B cell (primary cell): Measurements from ENCODE around the gene WDR53. TPM values are rescaled to one million over a fixed set of nuclear protein-coding genes. Genes with fewer than 3 reads are reported as not detected.

Experiments
- ATAC-seq: fragments of 200-7000 bp; cut with Tn5 transposase; one replicate; pipeline ENCODE4 v1.10.0; 2021; ENCODE audit warnings: low read depth, mild to moderate bottlenecking, moderate number of reproducible peaks, moderate library complexity
- CTCF ChIA-PET: fragments of 350-600 bp; sonication (Branson Sonifier 250); formaldehyde crosslinking; loops from one replicate; lab custom pipeline; 2021; ENCODE audit warnings: antibody characterized with exemption, inconsistent platforms; lab: Charles Lee
- POLR2A ChIA-PET: fragments of 350-600 bp; sonication (Branson Sonifier 250); formaldehyde crosslinking; loops from one replicate; lab custom pipeline; 2021; ENCODE audit warnings: antibody characterized with exemption; lab: Charles Lee
- DNase-seq: peaks from one replicate; pipeline ENCODE4 v3.0.0; 2013
- H2AFZ ChIP-seq: 2 replicates; pipeline ENCODE4 v1.6.1; 2012; ENCODE audit warnings: mild to moderate bottlenecking, low read depth, low read length; ENCODE audit not compliant: insufficient read depth, poor library complexity, severe bottlenecking
- H3K27ac ChIP-seq, 2 donors: 1 replicate in 1 of 2; 2 replicates in 1 of 2; pipeline ENCODE4 v1.5.1; 2012 to 2013; ENCODE audit warnings: low read length in 2 of 2, mild to moderate bottlenecking in 2 of 2, moderate library complexity in 1 of 2
- H3K27me3 ChIP-seq, 4 experiments: fragments of 200-600 bp in 1 of 4; sonication (generic) in 1 of 4; replicated peaks in 1 of 4; 1 replicate in 2 of 4; 2 replicates in 2 of 4; pipeline versions ENCODE4 v1.6.1 to v1.7.0; 2013 to 2016; ENCODE audit warnings: low read length in 3 of 4, mild to moderate bottlenecking in 2 of 4, mixed read lengths in 1 of 4, moderate library complexity in 1 of 4; ENCODE audit not compliant: insufficient read depth in 4 of 4, control insufficient read depth in 3 of 4; ENCODE audit errors: control extremely low read depth in 1 of 4
- H3K36me3 ChIP-seq, 2 experiments: replicated peaks in 1 of 2; 1 replicate in 1 of 2; 2 replicates in 1 of 2; pipeline versions ENCODE4 v1.6.1 to v1.7.1; 2013; ENCODE audit warnings: low read length in 1 of 2; ENCODE audit not compliant: insufficient read depth in 2 of 2, control insufficient read depth in 1 of 2; ENCODE audit errors: control extremely low read depth in 1 of 2, extremely low read depth in 1 of 2
- H3K4me1 ChIP-seq, 2 donors: fragments of 200-600 bp in 1 of 2; sonication (generic) in 1 of 2; 1 replicate in 1 of 2; 2 replicates in 1 of 2; pipeline versions ENCODE4 v1.5.1 to v1.6.1; 2013 to 2017; ENCODE audit warnings: low read length in 2 of 2; ENCODE audit not compliant: control insufficient read depth in 2 of 2, insufficient read depth in 2 of 2
- H3K4me2 ChIP-seq: replicated peaks from 2 replicates; pipeline ENCODE3; 2012; ENCODE audit warnings: mild to moderate bottlenecking, low read depth, low read length; ENCODE audit not compliant: poor library complexity, severe bottlenecking
- H3K4me3 ChIP-seq, 5 experiments: fragments of 200-600 bp in 1 of 5; sonication (generic) in 1 of 5; 1 replicate in 3 of 5; 2 replicates in 2 of 5; pipeline versions ENCODE4 v1.5.1 to v1.7.0; 2011 to 2016; ENCODE audit warnings: low read length in 4 of 5, mild to moderate bottlenecking in 4 of 5, low read depth in 2 of 5, control low read depth in 1 of 5, moderate library complexity in 1 of 5; ENCODE audit not compliant: insufficient read depth in 1 of 5; ENCODE audit errors: control extremely low read depth in 1 of 5, extremely low read depth in 1 of 5
- H3K79me2 ChIP-seq: fragments of 200-600 bp; sonication (generic); one replicate; pipeline ENCODE4 v1.6.0; 2016; ENCODE audit warnings: low read length; ENCODE audit not compliant: control insufficient read depth, insufficient read depth
- H3K9ac ChIP-seq: fragments of 200-600 bp; sonication (generic); 2 replicates; pipeline ENCODE4 v1.6.1; 2017; ENCODE audit warnings: mild to moderate bottlenecking, low read length, moderate library complexity
- H3K9me3 ChIP-seq, 3 donors: one replicate each; pipeline versions ENCODE4 v1.6.1 to v1.7.1; 2013; ENCODE audit warnings: low read length in 2 of 3; ENCODE audit not compliant: control insufficient read depth in 2 of 3, insufficient read depth in 1 of 3; ENCODE audit errors: control extremely low read depth in 1 of 3
- H4K20me1 ChIP-seq: 2 replicates; pipeline ENCODE4 v1.6.0; 2012; ENCODE audit warnings: mild to moderate bottlenecking, low read length; ENCODE audit not compliant: insufficient read depth, control insufficient read depth, poor library complexity, severe bottlenecking
- H3K27ac Mint-ChIP-seq: one replicate; pipeline ENCODE4 v1.8.0; 2021; ENCODE audit warnings: mixed read lengths
- H3K27me3 Mint-ChIP-seq: one replicate; pipeline ENCODE4 v1.8.0; 2021; ENCODE audit warnings: mixed read lengths
- H3K4me1 Mint-ChIP-seq: one replicate; pipeline ENCODE4 v1.8.0; 2021; ENCODE audit warnings: mixed read lengths
- H3K4me3 Mint-ChIP-seq: one replicate; pipeline ENCODE4 v1.8.0; 2021; ENCODE audit warnings: mixed read lengths
- H3K9me3 Mint-ChIP-seq: one replicate; pipeline ENCODE4 v1.8.0; 2022; ENCODE audit warnings: mixed read lengths; ENCODE audit not compliant: insufficient read depth
- EZH2 ChIP-seq: IDR thresholded peaks from 2 replicates; pipeline ENCODE4 v1.6.1; 2012; ENCODE audit warnings: borderline replicate concordance, low read depth, mild to moderate bottlenecking, moderate library complexity, low read length; ENCODE audit not compliant: insufficient read depth, poor library complexity, severe bottlenecking
- WGBS: methylation state at CpG from one replicate; pipeline ENCODE4 v1.1.5; 2013; ENCODE audit warnings: missing lambda C conversion rate; ENCODE audit not compliant: insufficient coverage; 5-methylcytosine and 5-hydroxymethylcytosine counted together
- intact Hi-C: fragments of 100-400 bp; cut with micrococcal nuclease; formaldehyde crosslinking; loops from one replicate; pipeline ENCODE4 v1.10.0; 2022
- polyA plus RNA-seq: library from polyadenylated mRNA; depleted of rRNA; stranded (reverse); fragments of >200 nt; gene quantifications from 2 replicates; pipeline ENCODE4 v1.2.3, GENCODE V29; 2012
- total RNA-seq, 2 donors: library from RNA; stranded (reverse); fragments of 120-200 nt in 1 of 2; gene quantifications; 1 replicate in 1 of 2; 2 replicates in 1 of 2; pipeline versions ENCODE4 v1.2.3 to v1.2.4, GENCODE V29; 2013 to 2022
- TF ChIP-seq, protein P1 (sequence below): fragments of 200-600 bp; IDR thresholded peaks from one replicate; pipeline ENCODE4 v1.8.0; 2022; ENCODE audit warnings: antibody characterized with exemption, mild to moderate bottlenecking

WDR53 gene
- total and polyA plus RNA-seq, 2 donors (not counting 1 experiment from before 2014, with no cell fraction given) = 8.2 to 18.2 TPM

DNA sequence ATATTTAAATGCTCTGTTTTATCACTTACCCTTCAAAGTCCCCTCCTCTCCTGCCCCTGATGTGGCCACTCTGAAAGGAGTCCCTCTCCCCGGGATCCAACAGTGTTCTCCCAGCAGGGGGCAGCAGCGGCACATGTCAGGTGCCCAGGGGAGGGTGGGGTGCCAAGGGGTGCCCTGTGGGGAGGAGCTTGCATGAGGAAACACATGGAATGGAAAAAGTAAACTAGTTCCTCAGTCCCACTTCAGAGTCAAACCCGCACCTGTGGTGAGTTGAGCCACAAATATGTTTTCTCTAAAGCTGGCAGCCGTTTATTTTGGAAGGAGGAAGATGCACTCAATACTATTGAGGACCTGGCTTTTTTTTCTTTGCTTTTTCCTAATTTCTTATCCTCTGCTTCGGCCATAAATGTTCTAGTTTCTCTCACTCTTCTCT, 41.0 kb upstream of the WDR53 start:
- Mint-ChIP-seq H3K4me1 (peaks cover 15% of the 10 kb centered on the region), H3K27ac (peak overlapping the region; percentile 86), H3K27me3 (no peaks in the 10 kb centered on the region), H3K4me3 (peak overlapping the region; percentile 70), H3K9me3 (no peaks in the 10 kb centered on the region)
- DNase-seq = peak; percentile 93
- H4K20me1 ChIP-seq = no peaks in the 10 kb centered on the region
- 0% methylated on average over 1 of the region's 5 CpGs for WGBS
- no peaks in the 10 kb centered on the region for H3K27me3 ChIP-seq
- peak overlapping the region in 1 of 2 donors; percentile 15 for H3K27ac ChIP-seq
- CTCF ChIA-PET = interaction anchor here (0.6 to 10.0 kb wide), 42 partner anchors 8 to 360 kb away, joined by 3 to 259 read pairs (median 6); partner anchors contain the start of genes CEP19, NCBP2, NRROS and PAK2
- peaks cover 8 to 12% of the 10 kb centered on the region in 2 donors for H3K4me1 ChIP-seq
- POLR2A ChIA-PET = interaction anchor here (0.9 to 2.2 kb wide), 4 partner anchors 30 to 332 kb away, joined by 4 to 15 read pairs (median 9); partner anchors contain the start of genes NCBP2 and NRROS
- peak overlapping the region; percentile 2 for H3K9ac ChIP-seq
- no peak overlapping the region for H2AFZ ChIP-seq
- H3K9me3 ChIP-seq = peaks cover 0 to 6% (median 0%) of the 10 kb centered on the region in 3 donors
- peak overlapping the region in 2 of 5 experiments; percentile 5 to 11 for H3K4me3 ChIP-seq
- no peaks in the 10 kb centered on the region for H3K36me3 ChIP-seq
- H3K4me2 ChIP-seq = peak overlapping the region; percentile 65
- peak; percentile 92 for ATAC-seq
- H3K79me2 ChIP-seq = no peaks in the 10 kb centered on the region
- intact Hi-C loops = loop anchor here (1.0 to 10.0 kb wide), 10 partner anchors 15 to 361 kb away; partner anchors contain the start of genes FBXO45, NRROS and WDR53
- no peak for TF ChIP-seq EZH2
- TF ChIP-seq, protein P1, sequence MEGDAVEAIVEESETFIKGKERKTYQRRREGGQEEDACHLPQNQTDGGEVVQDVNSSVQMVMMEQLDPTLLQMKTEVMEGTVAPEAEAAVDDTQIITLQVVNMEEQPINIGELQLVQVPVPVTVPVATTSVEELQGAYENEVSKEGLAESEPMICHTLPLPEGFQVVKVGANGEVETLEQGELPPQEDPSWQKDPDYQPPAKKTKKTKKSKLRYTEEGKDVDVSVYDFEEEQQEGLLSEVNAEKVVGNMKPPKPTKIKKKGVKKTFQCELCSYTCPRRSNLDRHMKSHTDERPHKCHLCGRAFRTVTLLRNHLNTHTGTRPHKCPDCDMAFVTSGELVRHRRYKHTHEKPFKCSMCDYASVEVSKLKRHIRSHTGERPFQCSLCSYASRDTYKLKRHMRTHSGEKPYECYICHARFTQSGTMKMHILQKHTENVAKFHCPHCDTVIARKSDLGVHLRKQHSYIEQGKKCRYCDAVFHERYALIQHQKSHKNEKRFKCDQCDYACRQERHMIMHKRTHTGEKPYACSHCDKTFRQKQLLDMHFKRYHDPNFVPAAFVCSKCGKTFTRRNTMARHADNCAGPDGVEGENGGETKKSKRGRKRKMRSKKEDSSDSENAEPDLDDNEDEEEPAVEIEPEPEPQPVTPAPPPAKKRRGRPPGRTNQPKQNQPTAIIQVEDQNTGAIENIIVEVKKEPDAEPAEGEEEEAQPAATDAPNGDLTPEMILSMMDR = peak; percentile 92

DNA sequence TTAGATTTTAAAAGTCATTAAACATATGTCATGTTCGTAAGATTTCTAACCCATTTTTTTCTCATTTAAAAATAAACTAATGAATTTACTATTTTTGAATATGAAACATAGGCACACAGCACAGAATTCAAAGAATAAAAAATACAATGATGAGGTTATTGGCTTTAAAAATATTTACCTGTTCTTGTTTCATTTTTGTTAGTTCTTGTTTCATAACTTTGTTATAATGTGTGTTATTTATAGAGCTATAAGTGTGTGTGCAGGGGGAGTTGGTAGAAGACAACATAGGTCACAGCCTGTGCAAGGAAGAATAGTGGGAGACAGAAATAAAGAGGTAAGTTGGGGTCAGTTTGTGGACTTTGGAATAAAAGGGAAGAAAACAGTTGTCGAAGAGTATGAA, 40.3 kb upstream of the WDR53 start:
- no peak overlapping the region for H2AFZ ChIP-seq
- ATAC-seq = no peak
- Mint-ChIP-seq H3K27ac (no peak overlapping the region), H3K4me1 (peaks cover 17% of the 10 kb centered on the region), H3K9me3 (no peaks in the 10 kb centered on the region), H3K27me3 (peaks cover under 1% of the 10 kb centered on the region), H3K4me3 (no peak overlapping the region)
- DNase-seq = no peak
- no peak overlapping the region for H3K4me2 ChIP-seq
- intact Hi-C loops = loop anchor here (1.0 to 10.0 kb wide), 10 partner anchors 16 to 362 kb away; partner anchors contain the start of genes FBXO45, NRROS and WDR53
- peaks cover 8 to 12% of the 10 kb centered on the region in 2 donors for H3K4me1 ChIP-seq
- CTCF ChIA-PET = interaction anchor here (1.0 to 10.0 kb wide), 32 partner anchors 9 to 360 kb away, joined by 3 to 259 read pairs (median 8); partner anchors contain the start of genes CEP19, NCBP2, NRROS and PAK2
- no peaks in the 10 kb centered on the region for H3K79me2 ChIP-seq
- no peaks in the 10 kb centered on the region for H3K36me3 ChIP-seq
- POLR2A ChIA-PET = interaction anchor here (1.8 to 2.0 kb wide), 2 partner anchors 33 to 76 kb away, joined by 7 to 15 read pairs; no protein-coding TSS in a partner anchor
- TF ChIP-seq, protein P1 = no peak
- TF ChIP-seq EZH2 = no peak
- no peaks in the 10 kb centered on the region for H4K20me1 ChIP-seq
- WGBS = no CpG with 5 or more reads among the region's 2 CpGs
- no peaks in the 10 kb centered on the region for H3K27me3 ChIP-seq
- H3K9ac ChIP-seq = no peak overlapping the region
- H3K27ac ChIP-seq = no peak overlapping the region
- peaks cover 0 to 6% (median 0%) of the 10 kb centered on the region in 3 donors for H3K9me3 ChIP-seq
- no peak overlapping the region for H3K4me3 ChIP-seq
